ENCODE measurements around the gene SGCD. TPM values are rescaled to one million over a fixed set of nuclear protein-coding genes. Genes with fewer than 3 reads are reported as not detected.

The SGCD gene
- total RNA-seq, 2 donors from 2014 or later = 1.0 to 2.2 TPM

GRCh38 chr5:156617426-156617825 lies 290.5 kb downstream of the SGCD start:
- Histone ChIP-seq H3K9ac (ENCODE audit: low read depth in 2 of 2, low read length in 2 of 2) (no peak overlapping the region), H3K9me3 (no peaks in the 10 kb centered on the region), H3K4me3 (no peak overlapping the region), H3K27me3 (no peaks in the 10 kb centered on the region), H3K27ac (no peak overlapping the region), H3K4me1 (no peaks in the 10 kb centered on the region), H3K36me3 (no peaks in the 10 kb centered on the region)
- DNase-seq = no peak
- intact Hi-C loops (cut with DNase I) = no loop called here
- TF ChIP-seq CTCF (IDR thresholded peaks at IDR 0.05) = no peak

DNA sequence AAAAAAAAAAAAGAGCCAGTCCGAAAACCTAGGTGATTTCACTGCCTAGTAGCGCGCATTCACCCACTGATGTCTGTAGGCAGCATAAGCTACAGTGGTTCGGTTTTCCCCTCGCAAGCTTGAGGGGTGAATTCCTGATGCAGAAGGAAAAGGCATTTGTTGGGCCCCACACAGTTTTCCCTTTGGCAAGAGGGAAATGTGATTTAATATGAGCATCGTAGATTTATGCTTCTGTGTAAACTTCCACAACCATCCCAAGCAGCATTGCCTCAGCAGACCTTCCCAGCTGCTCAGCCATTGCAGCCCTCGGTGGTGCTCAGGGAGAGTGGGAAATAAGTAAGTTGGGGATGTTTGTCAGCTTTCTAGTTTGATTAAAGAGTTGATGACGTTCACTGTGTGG lies 291.6 kb downstream of the SGCD start:
- Histone ChIP-seq H3K36me3 (no peaks in the 10 kb centered on the region), H3K27me3 (no peaks in the 10 kb centered on the region), H3K9me3 (no peaks in the 10 kb centered on the region), H3K4me1 (no peaks in the 10 kb centered on the region), H3K27ac (no peak overlapping the region), H3K4me3 (no peak overlapping the region), H3K9ac (ENCODE audit: low read depth in 2 of 2, low read length in 2 of 2) (no peak overlapping the region)
- intact Hi-C loops (cut with DNase I) = no loop called here
- DNase-seq = no peak
- no peak for TF ChIP-seq CTCF (IDR thresholded peaks at IDR 0.05)

GRCh38 chr5:156621719-156622118 lies 294.8 kb downstream of the SGCD start:
- intact Hi-C loops (cut with DNase I) = no loop called here
- no peaks in the 10 kb centered on the region for H3K36me3 ChIP-seq
- H3K4me3 ChIP-seq = no peak overlapping the region
- H3K9ac ChIP-seq (ENCODE audit: low read depth in 2 of 2, low read length in 2 of 2) = no peak overlapping the region
- no peak overlapping the region for H3K27ac ChIP-seq
- no peaks in the 10 kb centered on the region for H3K27me3 ChIP-seq
- no peak for TF ChIP-seq CTCF (IDR thresholded peaks at IDR 0.05)
- DNase-seq = no peak
- H3K9me3 ChIP-seq = no peaks in the 10 kb centered on the region
- H3K4me1 ChIP-seq = no peaks in the 10 kb centered on the region

DNA sequence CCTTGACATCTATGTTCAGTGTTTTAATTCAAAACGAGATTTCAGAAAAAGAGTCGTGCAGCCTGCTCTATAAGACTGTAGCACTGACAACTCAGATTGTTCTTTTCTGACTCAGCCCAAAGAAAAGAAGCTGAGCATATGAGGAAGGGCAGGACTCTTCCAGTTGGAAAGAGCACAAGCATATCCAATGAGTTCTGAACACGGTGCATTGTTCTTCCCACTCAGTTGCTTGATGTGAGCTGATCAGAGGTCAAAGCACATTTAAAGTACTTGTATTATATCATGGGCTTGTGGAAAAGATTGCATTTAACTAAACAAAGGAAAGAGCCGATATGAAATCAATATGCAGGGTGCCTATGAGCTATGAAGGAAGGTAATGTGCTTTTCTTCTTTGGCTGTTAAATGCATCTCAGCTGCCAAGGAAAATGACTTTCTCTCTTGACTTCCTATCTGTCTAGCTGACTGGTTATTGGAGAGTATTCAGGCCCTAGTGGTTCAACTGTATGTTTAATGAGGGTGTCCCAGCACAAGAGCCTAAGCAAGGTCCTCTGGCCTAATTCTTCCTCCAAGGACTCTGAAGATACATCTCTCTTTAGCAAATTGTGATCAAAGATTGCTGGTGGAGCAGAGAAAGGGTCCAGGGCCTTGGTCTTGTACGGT lies 296.5 kb downstream of the SGCD start:
- no peak overlapping the region for H3K27ac ChIP-seq
- no peak for DNase-seq
- no peak overlapping the region for H3K4me3 ChIP-seq
- H3K9me3 ChIP-seq = no peaks in the 10 kb centered on the region
- no peak for TF ChIP-seq CTCF (IDR thresholded peaks at IDR 0.05)
- no peak overlapping the region for H3K9ac ChIP-seq (ENCODE audit: low read depth in 2 of 2, low read length in 2 of 2)
- H3K4me1 ChIP-seq = no peaks in the 10 kb centered on the region
- intact Hi-C loops (cut with DNase I) = no loop called here
- H3K36me3 ChIP-seq = no peaks in the 10 kb centered on the region
- H3K27me3 ChIP-seq = no peaks in the 10 kb centered on the region

DNA sequence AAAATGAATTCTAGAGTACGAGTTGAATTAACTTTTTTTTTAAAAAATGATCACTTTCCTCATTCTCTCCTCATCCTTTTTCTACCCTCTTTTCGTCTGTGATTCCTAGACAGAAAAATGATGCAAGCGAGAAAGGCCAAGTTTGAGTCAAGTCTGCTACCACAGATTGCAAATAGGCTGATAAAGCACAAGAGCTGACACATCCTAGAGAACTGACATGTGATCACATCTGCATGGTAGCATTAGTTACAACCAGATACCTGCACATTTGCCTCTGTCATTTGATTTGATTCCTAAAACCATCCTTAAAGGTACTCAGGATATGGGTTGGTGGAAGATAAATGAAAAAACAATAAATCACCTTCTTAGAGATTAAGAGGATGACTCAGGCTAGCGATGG lies 297.7 kb downstream of the SGCD start:
- H3K27ac ChIP-seq = no peak overlapping the region
- H3K4me3 ChIP-seq = no peak overlapping the region
- no peaks in the 10 kb centered on the region for H3K9me3 ChIP-seq
- TF ChIP-seq CTCF (IDR thresholded peaks at IDR 0.05) = no peak
- DNase-seq = no peak
- H3K4me1 ChIP-seq = no peaks in the 10 kb centered on the region
- no peaks in the 10 kb centered on the region for H3K27me3 ChIP-seq
- intact Hi-C loops (cut with DNase I) = no loop called here
- no peaks in the 10 kb centered on the region for H3K36me3 ChIP-seq
- no peak overlapping the region for H3K9ac ChIP-seq (ENCODE audit: low read depth in 2 of 2, low read length in 2 of 2)

Measured in colonic mucosa (tissue), 4 donors.